RPMI8226 (cell line): ENCODE measurements around the gene TPX2.

Experiments used
- DNase-seq: peaks from one replicate; pipeline ENCODE4 v3.0.0-alpha.2; 2015

TPX2 gene

DNA sequence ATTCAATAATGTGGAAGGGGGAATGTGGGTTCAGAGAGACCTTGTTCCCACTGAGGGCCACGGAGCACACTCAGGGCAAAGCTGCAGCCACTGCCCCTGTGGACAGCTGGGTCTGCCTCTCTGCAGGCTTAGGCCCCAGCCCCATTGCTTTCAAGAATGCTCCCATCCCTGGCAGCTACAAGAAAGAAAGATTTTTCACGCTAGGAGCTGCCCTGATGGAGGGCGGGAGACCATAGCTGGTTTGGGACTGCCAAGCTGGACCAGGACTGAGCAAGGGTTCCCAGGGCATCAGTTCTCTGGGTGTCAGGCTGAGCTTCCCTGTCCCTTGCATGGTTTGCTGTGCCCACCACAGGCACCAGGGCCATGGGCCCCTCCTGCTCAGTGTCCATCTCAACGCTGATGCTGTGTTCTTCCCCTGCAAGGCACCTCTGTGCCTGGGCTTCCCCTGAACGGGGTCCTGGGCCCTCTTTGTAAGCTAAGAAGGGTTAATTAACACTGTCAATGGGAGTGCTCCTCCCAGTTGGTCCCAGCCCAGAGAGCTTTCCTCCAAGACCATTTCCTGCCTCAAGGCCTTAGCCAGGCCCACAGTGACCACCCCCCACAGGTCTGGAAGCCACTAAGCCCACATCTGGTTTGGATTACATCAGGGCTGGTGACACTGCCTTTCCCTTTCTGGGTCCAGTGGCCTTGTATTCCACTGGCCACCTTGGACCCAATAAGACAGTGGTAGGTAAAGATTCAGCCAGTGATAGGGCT, 97.9 kb downstream of the TPX2 start:
- DNase-seq: no peak

DNA sequence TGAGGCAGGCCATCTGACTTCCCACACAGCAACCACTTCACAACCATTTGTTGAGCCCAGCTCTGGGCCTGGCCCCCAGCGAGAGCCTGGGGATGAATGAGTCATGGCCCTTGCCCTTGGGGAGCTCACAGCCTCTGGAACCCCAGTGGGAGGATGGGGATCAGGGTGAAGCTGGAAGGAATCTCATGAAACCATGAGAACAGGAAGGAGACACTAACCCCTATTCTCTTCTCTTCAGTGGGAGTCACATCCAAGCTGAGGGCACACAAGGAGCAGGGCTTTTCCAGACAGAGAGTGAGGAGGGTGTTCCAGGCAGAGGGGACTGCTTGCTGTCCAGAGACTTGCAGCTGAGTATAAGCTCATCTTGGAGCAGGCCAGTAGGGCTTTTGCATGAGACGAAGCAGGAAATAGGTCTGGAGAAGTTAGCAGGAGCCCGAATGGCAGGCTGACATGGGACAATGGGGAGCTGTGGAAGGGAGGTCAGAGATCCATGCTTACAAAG, 98.9 kb downstream of the TPX2 start:
- DNase-seq: no peak

DNA sequence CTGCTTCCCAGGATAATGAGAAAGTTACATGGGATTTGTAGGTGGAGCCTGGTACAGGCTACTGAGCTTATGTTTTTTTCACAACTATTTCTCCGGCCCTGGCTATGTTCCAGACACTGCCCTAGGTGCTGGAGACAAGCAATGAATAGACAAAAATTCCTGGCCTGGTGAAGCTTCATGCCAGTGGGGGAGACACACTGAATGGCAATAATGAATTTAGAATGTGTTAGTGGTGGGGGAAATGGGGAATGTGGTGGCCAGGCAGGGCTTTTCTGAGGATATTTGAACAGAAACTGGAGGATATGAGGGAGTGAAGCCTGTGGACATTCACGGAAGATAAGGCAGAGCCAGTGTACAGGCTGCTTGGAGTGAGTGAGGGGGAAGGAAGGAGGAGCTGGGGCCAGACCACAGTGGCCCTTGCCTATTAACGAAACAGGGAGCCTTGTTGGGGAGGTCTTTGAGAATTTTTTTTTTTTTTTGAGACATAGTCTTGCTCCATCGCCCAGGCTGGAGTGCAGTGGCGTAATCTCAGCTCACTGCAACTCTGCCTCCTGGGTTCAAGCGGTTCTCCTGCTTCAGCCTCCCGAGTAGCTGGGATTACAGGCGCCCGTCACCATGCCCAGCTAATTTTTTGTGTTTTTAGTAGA, 99.7 kb downstream of the TPX2 start:
- DNase-seq: no peak

DNA sequence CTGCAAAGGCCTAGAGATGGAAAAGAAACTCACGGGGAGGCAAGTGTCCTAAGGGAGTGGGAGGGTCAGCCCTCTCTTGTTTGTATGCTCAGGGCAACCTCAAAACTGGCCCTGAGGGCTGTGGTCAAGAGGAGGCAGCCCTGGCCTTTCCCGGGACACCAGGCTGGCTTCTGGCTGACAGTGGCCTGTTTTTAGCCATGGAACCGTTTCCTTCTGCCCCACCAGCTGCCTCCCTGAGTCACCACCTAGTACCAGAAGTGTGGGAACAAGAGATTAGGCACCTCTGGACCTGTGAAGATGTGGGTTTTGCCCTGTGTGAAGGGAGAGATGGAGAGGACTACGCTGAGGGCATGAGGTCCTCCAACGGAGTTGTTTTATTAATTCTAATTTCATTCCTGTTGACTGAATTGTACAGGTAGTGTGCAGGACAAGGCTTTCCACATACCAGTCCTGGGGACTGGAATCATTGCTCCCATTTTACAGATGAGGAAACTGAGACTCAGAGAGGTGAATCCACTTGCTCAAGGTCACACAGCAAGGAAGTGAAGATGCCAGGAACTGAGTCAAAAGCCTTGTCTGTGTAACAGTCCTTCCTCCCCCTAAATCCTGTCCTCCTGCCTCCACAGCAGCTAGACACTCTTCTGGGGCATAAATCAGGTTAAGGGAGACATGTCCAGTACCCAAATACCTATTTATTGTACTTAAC, 100.8 kb downstream of the TPX2 start:
- DNase-seq: no peak

DNA sequence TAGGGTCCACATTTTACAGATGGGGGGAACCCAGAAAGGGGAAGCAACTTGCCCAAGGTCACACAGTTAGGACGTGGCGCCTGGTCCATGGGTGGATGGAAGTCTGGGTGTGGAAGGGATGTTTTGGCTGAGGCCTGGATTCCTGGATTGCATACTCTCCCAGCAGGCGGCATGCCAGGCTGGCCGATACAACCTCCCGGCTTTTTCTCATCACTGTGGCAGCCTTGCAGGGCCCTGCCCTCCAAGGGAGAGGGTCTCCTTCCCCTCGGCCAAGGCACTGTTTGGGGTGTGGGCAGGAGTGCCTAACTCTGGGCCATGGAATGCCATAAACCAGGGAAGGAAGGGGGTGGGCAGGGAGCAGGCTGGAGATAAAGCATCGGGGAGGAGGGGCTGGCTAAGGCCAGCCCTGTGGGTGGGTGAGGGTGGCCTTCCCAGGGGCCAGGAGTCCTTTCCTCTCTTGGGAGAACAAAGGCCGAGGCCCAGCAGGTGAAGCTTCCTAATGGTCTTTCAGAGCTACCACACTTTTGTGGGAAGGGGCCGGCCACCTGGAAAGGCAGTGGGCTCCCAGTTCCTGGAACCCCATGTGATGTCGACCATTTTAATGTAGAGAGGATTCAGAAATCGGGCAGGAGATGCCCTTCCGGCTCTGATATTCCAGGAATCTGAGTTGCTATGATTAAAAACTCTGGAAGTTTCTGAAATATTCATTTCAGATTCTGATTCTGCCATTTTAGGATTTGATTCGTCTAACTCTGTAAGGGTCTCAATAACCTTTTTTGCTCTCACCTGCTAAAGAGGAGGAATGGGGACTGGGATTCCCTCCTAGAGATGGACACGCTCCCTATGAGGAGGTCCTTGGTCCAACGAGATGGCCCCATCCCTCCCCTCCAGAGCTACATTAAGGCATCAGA, 102.1 kb downstream of the TPX2 start:
- no peak for DNase-seq

DNA sequence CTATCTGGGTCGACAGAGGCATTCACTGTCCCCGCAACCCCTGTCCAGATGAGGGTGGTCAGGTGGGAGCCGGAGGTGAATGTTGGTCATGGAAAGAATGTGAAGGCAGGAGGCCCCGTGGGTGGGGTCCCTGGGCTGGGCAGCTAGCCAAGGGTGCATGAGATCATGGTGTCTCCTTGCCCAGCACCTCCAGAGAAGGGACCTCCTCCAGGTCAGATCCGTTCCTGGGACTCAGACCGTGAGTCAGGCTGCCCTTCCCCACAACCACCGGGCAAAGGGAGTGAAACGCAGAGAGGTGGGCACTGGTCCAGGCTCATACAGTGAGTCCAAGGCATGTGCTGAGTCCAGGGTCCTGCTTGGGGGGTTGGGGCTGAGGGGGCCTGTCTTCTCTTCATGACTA, 102.8 kb downstream of the TPX2 start:
- DNase-seq: no peak

DNA sequence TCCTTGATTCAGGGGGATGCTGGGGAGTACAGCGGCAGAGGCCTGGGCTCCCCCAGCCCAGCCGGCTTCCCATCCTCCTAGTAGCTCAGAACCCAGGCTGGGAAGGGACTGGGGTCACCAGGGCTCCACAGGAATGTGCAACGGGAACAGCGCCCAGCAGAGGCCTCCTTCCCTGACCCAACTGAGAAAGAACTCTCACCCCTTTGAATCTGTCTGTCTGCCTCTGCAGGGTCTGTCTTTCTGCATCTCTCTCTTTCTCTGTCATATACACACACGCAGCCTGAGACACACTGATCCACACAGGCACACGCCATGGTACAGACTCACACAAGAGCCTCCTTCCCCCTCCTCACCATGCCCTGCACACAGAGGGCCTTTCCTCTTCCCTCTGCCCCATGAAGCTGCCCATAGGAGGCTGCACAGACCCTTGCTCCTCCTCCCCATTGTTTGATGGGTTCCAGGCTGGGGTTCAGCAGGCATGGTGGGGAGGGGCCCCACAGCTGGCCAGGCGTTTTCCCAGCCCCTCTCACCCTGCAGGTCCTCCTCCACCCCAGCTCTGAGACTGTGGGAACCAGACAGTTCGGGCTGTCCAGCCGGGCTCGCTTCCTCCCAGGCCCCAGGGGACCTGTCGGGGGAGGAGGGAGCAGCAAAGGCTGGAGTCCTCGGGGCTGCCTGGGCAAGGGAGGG, 103.5 kb downstream of the TPX2 start:
- DNase-seq: no peak

DNA sequence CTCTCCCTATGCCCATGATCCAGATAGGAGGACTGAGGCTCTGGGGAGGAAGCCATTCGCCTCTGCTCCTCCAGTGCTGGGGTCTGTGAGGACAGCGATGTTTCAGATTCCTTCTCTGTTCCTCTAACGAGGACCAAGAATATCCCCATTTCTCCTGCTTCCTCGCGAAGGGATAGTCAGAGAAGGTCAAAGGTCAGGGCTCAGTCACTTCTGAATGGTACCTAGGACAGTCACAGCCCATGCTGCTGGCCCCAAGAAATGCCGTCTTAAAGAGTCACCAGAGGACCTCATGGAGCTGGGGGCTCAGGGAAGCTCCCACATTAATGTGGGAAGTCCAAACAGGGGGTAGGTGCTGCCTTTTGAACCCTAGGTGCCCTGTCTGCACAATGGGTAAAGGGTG, 104.2 kb downstream of the TPX2 start:
- no peak for DNase-seq

DNA sequence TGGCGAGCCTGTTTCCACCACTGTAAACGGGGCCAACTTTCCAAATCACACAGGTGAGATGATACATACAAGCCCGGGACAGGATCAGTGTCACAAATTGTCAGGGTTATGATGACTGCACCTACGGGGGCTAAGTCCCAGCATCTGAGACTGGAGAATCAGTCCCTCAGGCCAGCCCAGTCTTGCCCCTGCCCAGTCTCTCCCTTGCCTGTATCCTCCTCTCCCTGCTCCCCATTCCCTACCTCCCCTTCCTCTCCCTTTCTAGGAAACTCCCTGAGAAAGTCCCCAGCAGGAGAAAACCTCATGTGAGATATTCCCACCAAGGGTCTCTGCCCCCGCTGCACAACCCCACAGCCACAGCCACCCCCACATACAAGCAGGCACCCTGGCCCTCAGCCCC, 104.8 kb downstream of the TPX2 start:
- no peak for DNase-seq

DNA sequence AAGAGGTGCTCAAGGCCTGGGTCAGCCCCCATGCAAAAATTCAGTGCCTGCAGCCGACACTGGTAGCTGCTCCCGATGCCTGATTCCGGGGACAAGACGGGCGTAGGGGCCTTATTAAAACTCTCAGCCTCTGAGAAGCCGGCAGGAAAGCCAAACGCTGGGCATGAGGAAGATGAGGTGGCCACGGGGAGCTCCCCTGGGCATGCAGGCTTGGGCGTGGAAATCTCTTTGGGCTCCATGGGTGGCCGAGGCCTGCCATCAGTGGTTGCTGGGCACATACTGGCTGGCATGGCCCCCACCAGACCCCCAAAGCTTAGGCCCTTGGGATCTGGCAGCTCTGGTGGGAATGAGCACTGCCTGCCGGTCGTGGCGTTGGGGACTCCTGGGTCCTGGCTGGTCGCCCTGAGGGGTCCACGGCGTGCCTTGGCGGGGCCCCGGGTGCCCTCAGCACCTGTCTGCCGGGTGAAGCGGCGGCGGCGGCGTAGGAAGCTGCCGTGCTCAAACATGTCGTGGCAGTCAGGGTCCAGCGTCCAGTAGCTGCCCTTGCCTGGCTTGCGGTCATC, 105.7 kb downstream of the TPX2 start:
- no peak for DNase-seq

DNA sequence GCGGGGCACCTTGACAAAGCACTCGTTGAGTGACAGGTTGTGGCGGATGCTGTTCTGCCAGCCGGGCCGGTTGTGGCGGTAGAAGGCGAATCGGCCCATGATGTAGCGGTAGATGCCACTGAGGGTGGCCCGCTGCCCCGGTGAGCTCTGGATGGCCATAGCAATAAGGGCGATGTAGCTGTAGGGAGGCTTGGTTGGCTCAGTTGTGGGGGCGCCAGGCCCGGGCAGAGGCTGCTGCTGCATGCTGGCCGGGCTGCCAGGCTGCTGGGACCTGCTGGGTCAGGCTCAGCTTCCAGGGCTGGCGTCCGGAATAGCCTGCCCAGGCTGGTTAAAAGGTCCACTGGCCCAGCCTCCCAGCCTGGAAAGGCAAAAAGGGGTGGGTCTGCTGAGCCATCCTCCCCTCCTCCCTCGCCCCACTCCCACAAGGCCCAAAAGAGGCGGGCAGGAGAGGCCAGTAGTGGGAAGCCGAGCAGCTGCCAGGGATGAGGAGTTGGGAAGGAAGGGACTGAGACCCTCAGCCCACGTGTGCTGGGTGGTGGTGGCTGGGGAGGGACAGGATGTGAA, 106.3 kb downstream of the TPX2 start, which contains the start of gene FOXS1:
Gene FOXS1 (minus strand): TSS at position 305 of the 564 bp plus-strand sequence. CDS start 62 bp downstream, at position 243.
- no peak for DNase-seq

DNA sequence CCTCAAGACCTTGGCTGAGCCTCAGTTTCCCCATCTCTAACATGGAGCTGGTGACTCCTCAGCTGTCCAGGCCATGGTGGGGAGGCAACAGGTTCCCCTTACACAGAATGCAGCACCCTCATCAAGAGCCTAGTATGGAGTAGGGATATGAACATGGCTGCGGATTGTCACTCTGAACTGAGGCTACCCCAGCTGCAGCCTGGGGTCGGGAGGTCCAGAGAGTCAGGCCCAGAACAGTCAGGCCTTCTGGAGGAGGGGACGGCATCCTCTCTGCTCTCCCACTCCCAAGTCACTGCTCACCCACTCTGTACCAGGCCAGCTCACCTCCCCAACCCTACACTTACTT, 107.7 kb downstream of the TPX2 start:
- DNase-seq: no peak

DNA sequence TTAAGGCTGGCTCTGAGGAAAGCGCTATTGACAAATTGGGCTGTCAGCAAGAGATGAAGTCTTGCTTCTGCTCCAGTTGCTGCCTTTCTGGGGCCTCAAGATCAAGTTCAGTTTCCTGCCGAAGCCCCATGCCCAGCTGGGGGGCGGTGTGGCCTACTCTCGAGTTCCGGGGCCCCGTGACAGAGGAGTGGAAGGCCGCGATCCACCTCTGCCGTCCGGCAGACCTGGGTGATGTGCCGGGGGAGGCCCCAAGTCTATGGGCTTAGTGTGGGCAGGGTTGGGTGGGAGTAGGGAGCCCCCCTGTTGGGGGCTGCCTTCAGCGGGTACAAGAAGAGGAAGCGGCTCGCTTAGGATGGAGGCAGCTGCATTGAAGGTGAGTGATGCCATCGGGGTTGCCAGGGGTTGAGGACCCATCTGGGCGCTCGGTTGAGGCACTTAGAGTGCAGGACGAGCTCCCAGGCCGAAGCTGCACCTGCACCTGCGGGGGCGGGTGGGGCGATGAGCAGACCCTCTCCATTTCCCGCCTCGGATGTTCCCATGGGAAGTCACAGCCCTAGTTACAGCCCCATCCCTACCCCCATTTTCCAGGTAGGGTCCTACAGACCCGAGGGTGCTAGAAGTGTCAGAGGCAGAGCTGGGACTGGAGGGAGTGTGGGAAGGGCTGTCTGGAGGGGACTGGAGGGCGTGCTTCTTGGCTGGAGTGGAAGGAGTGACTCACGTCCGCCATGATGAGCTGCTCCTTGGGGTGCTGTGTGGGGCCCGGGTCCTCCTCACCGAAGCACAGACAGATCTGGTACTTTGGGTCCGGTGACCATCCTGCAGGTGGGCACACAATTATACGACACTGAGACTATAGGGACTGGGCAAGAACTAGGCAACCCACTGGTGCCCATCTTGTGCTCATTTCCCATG, 109.3 kb downstream of the TPX2 start:
- DNase-seq: no peak

DNA sequence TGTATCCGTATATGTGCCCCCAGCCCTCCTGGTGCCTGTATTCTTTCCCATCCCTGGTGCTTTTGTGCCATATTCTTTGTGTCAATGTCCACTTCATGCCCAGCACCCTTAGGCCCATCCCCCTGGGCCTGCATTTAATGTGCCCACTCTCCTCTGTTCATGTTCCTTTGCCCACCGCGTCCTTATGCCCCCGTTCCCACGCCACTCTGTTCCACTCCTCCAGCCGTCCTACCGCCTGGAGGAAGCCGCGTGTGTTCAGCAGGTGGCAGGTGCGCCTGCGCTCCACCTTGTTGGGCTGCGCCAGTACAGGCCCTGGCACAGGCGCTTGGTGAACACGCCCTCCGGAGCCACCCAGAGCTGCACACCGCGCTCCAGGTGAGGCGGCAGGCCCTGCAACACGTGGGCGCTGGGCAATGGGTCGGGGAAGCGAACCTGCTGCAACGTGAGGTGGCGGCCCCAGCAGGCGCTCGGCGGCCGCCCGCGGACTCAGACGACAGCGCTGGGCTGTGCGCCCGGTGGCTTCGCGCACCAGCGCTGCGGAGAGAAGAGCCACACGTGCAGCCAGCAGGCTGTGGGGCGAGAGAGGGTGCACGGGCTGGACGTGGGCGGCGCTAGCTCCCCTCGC, 110.3 kb downstream of the TPX2 start:
- peak; percentile 88 for DNase-seq
